ENCODE measurements around the gene APC2.

The APC2 gene

GRCh38 chr19:1468274-1468820 is 18.4 kb downstream of the APC2 start:
- Histone ChIP-seq H3K27me3 (replicated peaks in 2 of 5; ENCODE audit: control insufficient read depth in 4 of 5, insufficient read depth in 5 of 5, low read length in 4 of 5) (peaks cover 0 to 88% (median 33%) of the 10 kb centered on the region in 5 experiments), H3K36me3 (ENCODE audit: control insufficient read depth in 4 of 4, insufficient read depth in 4 of 4, low read length in 3 of 4) (no peaks in the 10 kb centered on the region), H3K4me3 (ENCODE audit: control insufficient read depth in 1 of 7, extremely low read depth in 1 of 7, insufficient read depth in 4 of 7, low read depth in 2 of 7, low read length in 6 of 7) (peak overlapping the region in 4 of 7 experiments; percentile 15 to 42 (median 36)), H3K4me1 (ENCODE audit: control extremely low read depth in 1 of 4, control insufficient read depth in 4 of 4, insufficient read depth in 4 of 4, low read length in 3 of 4) (peaks cover 0 to 66% (median 45%) of the 10 kb centered on the region in 4 experiments), H3K27ac (ENCODE audit: insufficient read depth in 1 of 2, low read depth in 1 of 2, low read length in 2 of 2, poor library complexity in 1 of 2, severe bottlenecking in 2 of 2) (no peak overlapping the region), H3K9me3 (ENCODE audit: control extremely low read depth in 1 of 5, control insufficient read depth in 4 of 5, insufficient read depth in 2 of 5, low read depth in 1 of 5, low read length in 4 of 5) (no peaks in the 10 kb centered on the region)
- CTCF ChIA-PET, result interaction anchor here (1.5 to 5.0 kb wide), 3 partner anchors 10 to 23 kb away, joined by 5 to 35 read pairs (median 15); no protein-coding TSS in a partner anchor
- no peak for DNase-seq
- POLR2A ChIA-PET, result no interaction called here
- 4% methylated on average over 45 of the region's 49 CpGs for WGBS (ENCODE audit: insufficient coverage)

GRCh38 chr19:1468821-1469254 is 18.9 kb downstream of the APC2 start:
- Histone ChIP-seq H3K4me3 (ENCODE audit: control insufficient read depth in 1 of 7, extremely low read depth in 1 of 7, insufficient read depth in 4 of 7, low read depth in 2 of 7, low read length in 6 of 7) (peak overlapping the region in 4 of 7 experiments; percentile 27 to 50 (median 39)), H3K4me1 (ENCODE audit: control extremely low read depth in 1 of 4, control insufficient read depth in 4 of 4, insufficient read depth in 4 of 4, low read length in 3 of 4) (peaks cover 0 to 66% (median 45%) of the 10 kb centered on the region in 4 experiments)

GRCh38 chr19:1469255-1470054 is 19.5 kb downstream of the APC2 start:
- Histone ChIP-seq H3K4me1 (ENCODE audit: control extremely low read depth in 1 of 4, control insufficient read depth in 4 of 4, insufficient read depth in 4 of 4, low read length in 3 of 4) (peaks cover 0 to 66% (median 45%) of the 10 kb centered on the region in 4 experiments), H3K4me3 (ENCODE audit: control insufficient read depth in 1 of 7, extremely low read depth in 1 of 7, insufficient read depth in 4 of 7, low read depth in 2 of 7, low read length in 6 of 7) (peak overlapping the region in 4 of 7 experiments; percentile 27 to 50 (median 39)), H3K27me3 (replicated peaks in 2 of 5; ENCODE audit: control insufficient read depth in 4 of 5, insufficient read depth in 5 of 5, low read length in 4 of 5) (peaks cover 0 to 93% (median 33%) of the 10 kb centered on the region in 5 experiments), H3K27ac (ENCODE audit: insufficient read depth in 1 of 2, low read depth in 1 of 2, low read length in 2 of 2, poor library complexity in 1 of 2, severe bottlenecking in 2 of 2) (no peak overlapping the region), H3K36me3 (ENCODE audit: control insufficient read depth in 4 of 4, insufficient read depth in 4 of 4, low read length in 3 of 4) (peaks cover 0 to 7% (median 0%) of the 10 kb centered on the region in 4 experiments), H3K9me3 (ENCODE audit: control extremely low read depth in 1 of 5, control insufficient read depth in 4 of 5, insufficient read depth in 2 of 5, low read depth in 1 of 5, low read length in 4 of 5) (no peaks in the 10 kb centered on the region)
- DNase-seq, result peak in 1 of 3 donors; percentile 46
- POLR2A ChIA-PET, result no interaction called here
- WGBS (ENCODE audit: insufficient coverage), result 1% methylated on average over 95 of the region's 117 CpGs
- CTCF ChIA-PET, result interaction anchor here (1.5 to 5.0 kb wide), 2 partner anchors 16 to 24 kb away, joined by 5 to 35 read pairs; no protein-coding TSS in a partner anchor

More at GRCh38 chr19:1468821-1469254, 18.9 kb downstream of the APC2 start:
- under 1% methylated on average over 41 of the region's 47 CpGs for WGBS (ENCODE audit: insufficient coverage)
- POLR2A ChIA-PET, result no interaction called here
- Histone ChIP-seq H3K27ac (ENCODE audit: insufficient read depth in 1 of 2, low read depth in 1 of 2, low read length in 2 of 2, poor library complexity in 1 of 2, severe bottlenecking in 2 of 2) (no peak overlapping the region), H3K27me3 (replicated peaks in 2 of 5; ENCODE audit: control insufficient read depth in 4 of 5, insufficient read depth in 5 of 5, low read length in 4 of 5) (peaks cover 0 to 93% (median 33%) of the 10 kb centered on the region in 5 experiments), H3K36me3 (ENCODE audit: control insufficient read depth in 4 of 4, insufficient read depth in 4 of 4, low read length in 3 of 4) (peaks cover 0 to under 1% (median 0%) of the 10 kb centered on the region in 4 experiments), H3K9me3 (ENCODE audit: control extremely low read depth in 1 of 5, control insufficient read depth in 4 of 5, insufficient read depth in 2 of 5, low read depth in 1 of 5, low read length in 4 of 5) (no peaks in the 10 kb centered on the region)
- peak in 1 of 3 donors; percentile 46 for DNase-seq
- CTCF ChIA-PET, result interaction anchor here (1.5 to 5.0 kb wide), 3 partner anchors 11 to 24 kb away, joined by 5 to 35 read pairs (median 15); no protein-coding TSS in a partner anchor

GRCh38 chr19:1470055-1470304 is 20.1 kb downstream of the APC2 start:
- Histone ChIP-seq H3K9me3 (ENCODE audit: control extremely low read depth in 1 of 5, control insufficient read depth in 4 of 5, insufficient read depth in 2 of 5, low read depth in 1 of 5, low read length in 4 of 5) (no peaks in the 10 kb centered on the region), H3K36me3 (ENCODE audit: control insufficient read depth in 4 of 4, insufficient read depth in 4 of 4, low read length in 3 of 4) (peaks cover 0 to 10% (median 2%) of the 10 kb centered on the region in 4 experiments), H3K27ac (ENCODE audit: insufficient read depth in 1 of 2, low read depth in 1 of 2, low read length in 2 of 2, poor library complexity in 1 of 2, severe bottlenecking in 2 of 2) (no peak overlapping the region), H3K4me1 (ENCODE audit: control extremely low read depth in 1 of 4, control insufficient read depth in 4 of 4, insufficient read depth in 4 of 4, low read length in 3 of 4) (peaks cover 0 to 66% (median 45%) of the 10 kb centered on the region in 4 experiments), H3K27me3 (replicated peaks in 2 of 5; ENCODE audit: control insufficient read depth in 4 of 5, insufficient read depth in 5 of 5, low read length in 4 of 5) (peaks cover 0 to 94% (median 33%) of the 10 kb centered on the region in 5 experiments), H3K4me3 (ENCODE audit: control insufficient read depth in 1 of 7, extremely low read depth in 1 of 7, insufficient read depth in 4 of 7, low read depth in 2 of 7, low read length in 6 of 7) (peak overlapping the region in 3 of 7 experiments; percentile 16 to 50 (median 24))
- POLR2A ChIA-PET, result no interaction called here
- CTCF ChIA-PET, result interaction anchor here (0.9 to 2.2 kb wide), 3 partner anchors 12 to 17 kb away, joined by 3 to 6 read pairs (median 3); no protein-coding TSS in a partner anchor
- 4% methylated on average over 18 of the region's 22 CpGs for whole genome bisulfite sequencing (ENCODE audit: insufficient coverage)
- no peak for DNase-seq

GRCh38 chr19:1470305-1471009 is 20.5 kb downstream of the APC2 start:
- Histone ChIP-seq H3K36me3 (ENCODE audit: control insufficient read depth in 4 of 4, insufficient read depth in 4 of 4, low read length in 3 of 4) (peaks cover 0 to 12% (median 2%) of the 10 kb centered on the region in 4 experiments), H3K27me3 (replicated peaks in 2 of 5; ENCODE audit: control insufficient read depth in 4 of 5, insufficient read depth in 5 of 5, low read length in 4 of 5) (peaks cover 0 to 89% (median 33%) of the 10 kb centered on the region in 5 experiments), H3K27ac (ENCODE audit: insufficient read depth in 1 of 2, low read depth in 1 of 2, low read length in 2 of 2, poor library complexity in 1 of 2, severe bottlenecking in 2 of 2) (no peak overlapping the region), H3K4me1 (ENCODE audit: control extremely low read depth in 1 of 4, control insufficient read depth in 4 of 4, insufficient read depth in 4 of 4, low read length in 3 of 4) (peaks cover 0 to 64% (median 44%) of the 10 kb centered on the region in 4 experiments), H3K9me3 (ENCODE audit: control extremely low read depth in 1 of 5, control insufficient read depth in 4 of 5, insufficient read depth in 2 of 5, low read depth in 1 of 5, low read length in 4 of 5) (no peaks in the 10 kb centered on the region), H3K4me3 (ENCODE audit: control insufficient read depth in 1 of 7, extremely low read depth in 1 of 7, insufficient read depth in 4 of 7, low read depth in 2 of 7, low read length in 6 of 7) (peak overlapping the region in 4 of 7 experiments; percentile 24 to 43 (median 32))
- POLR2A ChIA-PET, result no interaction called here
- WGBS (ENCODE audit: insufficient coverage), result under 1% methylated on average over 49 of the region's 67 CpGs
- CTCF ChIA-PET, result interaction anchor here (0.9 to 2.2 kb wide), 6 partner anchors 12 to 26 kb away, joined by 3 to 7 read pairs (median 5); partner anchors contain the start of gene PCSK4
- DNase-seq, result peak in 2 of 3 donors; percentile 41 to 44

- peak overlapping the region in 4 of 7 experiments; percentile 7 to 37 (median 28) for H3K4me3 ChIP-seq (ENCODE audit: control insufficient read depth in 1 of 7, extremely low read depth in 1 of 7, insufficient read depth in 4 of 7, low read depth in 2 of 7, low read length in 6 of 7)
- CTCF ChIA-PET, result interaction anchor here (0.9 to 2.2 kb wide), 10 partner anchors 11 to 75 kb away, joined by 3 to 7 read pairs (median 4); partner anchors contain the start of gene PCSK4
- WGBS (ENCODE audit: insufficient coverage), result 5% methylated on average over 23 of the region's 28 CpGs
- POLR2A ChIA-PET, result no interaction called here
- H3K36me3 ChIP-seq (ENCODE audit: control insufficient read depth in 4 of 4, insufficient read depth in 4 of 4, low read length in 3 of 4), result peaks cover 0 to 15% (median 2%) of the 10 kb centered on the region in 4 experiments
- no peaks in the 10 kb centered on the region for H3K9me3 ChIP-seq (ENCODE audit: control extremely low read depth in 1 of 5, control insufficient read depth in 4 of 5, insufficient read depth in 2 of 5, low read depth in 1 of 5, low read length in 4 of 5)
- H3K27me3 ChIP-seq (replicated peaks in 2 of 5; ENCODE audit: control insufficient read depth in 4 of 5, insufficient read depth in 5 of 5, low read length in 4 of 5), result peaks cover 0 to 83% (median 29%) of the 10 kb centered on the region in 5 experiments
- no peak overlapping the region for H3K27ac ChIP-seq (ENCODE audit: insufficient read depth in 1 of 2, low read depth in 1 of 2, low read length in 2 of 2, poor library complexity in 1 of 2, severe bottlenecking in 2 of 2)
- H3K4me1 ChIP-seq (ENCODE audit: control extremely low read depth in 1 of 4, control insufficient read depth in 4 of 4, insufficient read depth in 4 of 4, low read length in 3 of 4), result peaks cover 0 to 58% (median 41%) of the 10 kb centered on the region in 4 experiments
- no peak for DNase-seq
Measured at GRCh38 chr19:1471010-1471514, 21.1 kb downstream of the APC2 start.

Measured in common myeloid progenitor, CD34-positive (primary cell).